K562 (cell line): Measurements from ENCODE around the gene GPR39. TPM values are rescaled to one million over a fixed set of nuclear protein-coding genes. Genes with fewer than 3 reads are reported as not detected.

ENCODE experiments used
- ATAC-seq: fragments of 200-7000 bp; cut with Tn5 transposase; 3 replicates; pipeline ENCODE4 v1.9.1; 2020; ENCODE audit warnings: moderate library complexity
- BruUV-seq: library from RNA; stranded (reverse); fragments of 400-500 nt; replicated peaks from 2 replicates; lab custom pipeline; 2021; lab: Mats Ljungman, UMichigan
- CTCF ChIA-PET: fragments of 300-600 bp; formaldehyde crosslinking; extraction: SDS; loops from one replicate; lab custom pipeline; 2021; ENCODE audit warnings: low intra/inter-chr PET ratio; lab: Yijun Ruan, JAX
- POLR2A ChIA-PET: fragments of 300-600, 350-650 bp; sonication (Branson Sonifier 250); formaldehyde crosslinking; extraction: SDS; loops from one replicate; lab custom pipeline; 2021; ENCODE audit warnings: antibody characterized with exemption, inconsistent platforms; lab: Yijun Ruan, JAX
- DNase-seq, 4 experiments: peaks; one replicate each; pipeline versions ENCODE4 v3.0.0 to v3.0.0-alpha.2; 2011 to 2018; ENCODE audit warnings: low spot score in 3 of 4, mixed read lengths in 3 of 4; ENCODE audit errors: extremely low read depth in 1 of 4
- FAIRE-seq: peaks from 2 replicates; lab custom pipeline; 2011; peaks lifted over from hg19 to GRCh38; lab: Jason Lieb, UNC
- H2AFZ ChIP-seq: 2 replicates; pipeline ENCODE4 v1.6.0; 2011; ENCODE audit warnings: low read depth, low read length, control low read depth, inconsistent platforms
- H3K27ac ChIP-seq: fragments of 200-600 bp; 3 replicates; pipeline ENCODE4 v1.8.0; 2011; ENCODE audit warnings: low read depth, mild to moderate bottlenecking, control low read depth, inconsistent platforms, low read length, moderate library complexity, mixed read lengths; ENCODE audit errors: extremely low read depth
- H3K27me3 ChIP-seq, 2 experiments: fragments of 300-600 bp in 1 of 2; 2 replicates in 1 of 2; 3 replicates in 1 of 2; pipeline versions ENCODE4 v1.6.0 to v1.8.0; 2011; ENCODE audit warnings: inconsistent platforms in 2 of 2, low read length in 2 of 2, mild to moderate bottlenecking in 1 of 2, mixed read lengths in 1 of 2, moderate library complexity in 1 of 2; ENCODE audit not compliant: control insufficient read depth in 2 of 2, insufficient read depth in 2 of 2
- H3K36me3 ChIP-seq: fragments of 300-600 bp; 3 replicates; pipeline ENCODE4 v1.8.0; 2011; ENCODE audit warnings: mild to moderate bottlenecking, low read length, inconsistent platforms; ENCODE audit not compliant: control insufficient read depth, insufficient read depth
- H3K4me1 ChIP-seq, 2 experiments: fragments of 200-600 bp in 1 of 2; replicated peaks in 1 of 2; 2 replicates in 1 of 2; 3 replicates in 1 of 2; pipeline versions ENCODE4 v1.5.1 to v1.8.0; 2011; ENCODE audit warnings: inconsistent platforms in 2 of 2, low read length in 2 of 2, mild to moderate bottlenecking in 1 of 2, mixed read lengths in 1 of 2, moderate library complexity in 1 of 2; ENCODE audit not compliant: control insufficient read depth in 2 of 2, insufficient read depth in 2 of 2
- H3K4me2 ChIP-seq: 2 replicates; pipeline ENCODE4 v1.6.1; 2011; ENCODE audit warnings: low read length, control low read depth, inconsistent platforms, mixed read lengths; ENCODE audit not compliant: insufficient read depth
- H3K4me3 ChIP-seq: fragments of 200-600 bp; sonication (generic), shearing (Covaris generic); 2 replicates; pipeline ENCODE4 v1.5.1; 2016; ENCODE audit warnings: control low read depth, inconsistent platforms
- H3K79me2 ChIP-seq: fragments of 200-600 bp; 3 replicates; pipeline ENCODE4 v1.8.0; 2011; ENCODE audit warnings: low read length, inconsistent platforms; ENCODE audit not compliant: control insufficient read depth, insufficient read depth
- H3K9ac ChIP-seq, 2 experiments: 2 replicates each; pipeline versions ENCODE4 v1.6.0 to v1.6.1; 2011; ENCODE audit warnings: low read depth in 2 of 2, low read length in 2 of 2, control low read depth in 1 of 2, inconsistent platforms in 1 of 2, mild to moderate bottlenecking in 1 of 2, mixed read lengths in 1 of 2; ENCODE audit not compliant: insufficient read depth in 1 of 2
- H3K9me1 ChIP-seq: one replicate; pipeline ENCODE4 v1.6.0; 2011; ENCODE audit warnings: inconsistent platforms, mild to moderate bottlenecking, low read length, moderate library complexity; ENCODE audit not compliant: control insufficient read depth, insufficient read depth
- H3K9me3 ChIP-seq: replicated peaks from 2 replicates; pipeline ENCODE4 v1.5.1; 2011; ENCODE audit warnings: low read depth, low read length, inconsistent platforms; ENCODE audit not compliant: control insufficient read depth, insufficient read depth
- H4K20me1 ChIP-seq: replicated peaks from 2 replicates; pipeline ENCODE4 v1.6.1; 2011; ENCODE audit warnings: low read length, inconsistent platforms, mixed read lengths; ENCODE audit not compliant: control insufficient read depth, insufficient read depth
- BRF2 ChIP-seq: IDR thresholded peaks from 3 replicates; pipeline ENCODE4 v1.6.1; 2011; ENCODE audit warnings: borderline replicate concordance, mild to moderate bottlenecking; ENCODE audit not compliant: insufficient read length, insufficient read depth
- CHD7 ChIP-seq: fragments of 200-600 bp; sonication (generic); IDR thresholded peaks from one replicate; pipeline ENCODE4 v1.6.1; 2012; ENCODE audit warnings: mild to moderate bottlenecking, low read depth, low read length, inconsistent platforms
- HDAC3 ChIP-seq: fragments of 450-650 bp; IDR thresholded peaks from 2 replicates; pipeline ENCODE4 v1.6.1; 2018; ENCODE audit warnings: borderline replicate concordance, mild to moderate bottlenecking, moderate library complexity; ENCODE audit not compliant: partially characterized antibody
- POU5F1 ChIP-seq: fragments of 150-350 bp; IDR thresholded peaks from 2 replicates; pipeline ENCODE4 v1.6.1; 2014; ENCODE audit warnings: borderline replicate concordance, low read length, low read depth, mild to moderate bottlenecking; ENCODE audit not compliant: partially characterized antibody
- SLC30A9 ChIP-seq: fragments of 250-450 bp; sonication (Bioruptor Pico); IDR thresholded peaks from 2 replicates; pipeline ENCODE4 v1.8.0; 2022; ENCODE audit warnings: mild to moderate bottlenecking, moderate library complexity
- ZC3H4 ChIP-seq: sonication (generic); formaldehyde crosslinking; IDR thresholded peaks from 2 replicates; pipeline ENCODE4 v1.9.0; 2021; ENCODE audit warnings: missing genetic modification reagents, borderline replicate concordance
- WGBS: fragments of 100-300 bp; shearing (Covaris generic); methylation state at CpG from one replicate; pipeline ENCODE4 v1.1.6; 2016; ENCODE audit warnings: low coverage, mixed read lengths; ENCODE audit not compliant: insufficient coverage; ENCODE audit errors: missing lambda C conversion rate; 5-methylcytosine and 5-hydroxymethylcytosine counted together
- in situ Hi-C: fragments of 300-500 bp; cut with MboI; formaldehyde crosslinking; loops from 4 replicates; pipeline ENCODE4 v1.15.0; 2018; ENCODE audit warnings: inconsistent platforms, mixed read lengths
- intact Hi-C: fragments of 100-400 bp; cut with micrococcal nuclease; formaldehyde crosslinking; loops from 2 replicates; pipeline ENCODE4 v1.14.2; 2022
- polyA plus RNA-seq, 8 experiments: library from polyadenylated mRNA; depleted of rRNA in 4 of 8; stranded (reverse) in 5 of 8; unstranded in 3 of 8; fragments of >200 nt; fragmentation: Nextera tagmentation in 2 of 8; fragmentation: Illumina TruSeq in 1 of 8; extraction: Ambion mirVana in 2 of 8; extraction: Trizol in 1 of 8; gene quantifications; 2 replicates each; pipeline versions ENCODE4 v1.2.1 to v1.2.3, GENCODE V29; 2011 to 2014; ENCODE audit warnings: inconsistent platforms in 1 of 8, missing spikeins in 1 of 8
- total RNA-seq, 7 experiments: library from RNA; depleted of rRNA in 6 of 7; stranded (reverse); fragments of >200 nt in 6 of 7; fragmentation: Illumina TruSeq in 2 of 7; extraction: Trizol in 2 of 7; gene quantifications; 2 replicates each; pipeline versions ENCODE4 v1.2.1 to v1.2.3, GENCODE V29; 2011 to 2021; ENCODE audit warnings: low replicate concordance in 1 of 7

The GPR39 gene
- total and polyA plus RNA-seq, 9 of the 15 experiments (the other 6 are each of a cell fraction or from before 2014, with no cell fraction given) = 0.04 TPM; not detected in 8

- Histone ChIP-seq H3K9me1 (no peaks in the 10 kb centered on the region), H3K4me3 (no peak overlapping the region), H3K4me2 (no peak overlapping the region), H3K4me1 (no peaks in the 10 kb centered on the region), H3K27me3 (no peaks in the 10 kb centered on the region), H3K36me3 (no peaks in the 10 kb centered on the region), H3K9ac (no peak overlapping the region), H2AFZ (no peak overlapping the region), H3K9me3 (no peaks in the 10 kb centered on the region), H4K20me1 (no peaks in the 10 kb centered on the region), H3K27ac (no peak overlapping the region), H3K79me2 (no peaks in the 10 kb centered on the region)
- in situ Hi-C loops = no loop called here
- FAIRE-seq = no peak
- TF ChIP-seq ZC3H4 (CRISPR knock-in tag) = no peak
- no peak for TF ChIP-seq SLC30A9 (CRISPR knock-in tag)
- no peak for TF ChIP-seq POU5F1
- no peak for TF ChIP-seq CHD7
- TF ChIP-seq HDAC3 = no peak
- TF ChIP-seq BRF2 = no peak
- intact Hi-C loops = no loop called here
- no TSS peak for BruUV-seq
- WGBS = 0% methylated on average over 5 of the region's 5 CpGs
- no peak for DNase-seq
- ChIA-PET CTCF (no interaction called here), POLR2A (no interaction called here)
- no peak for ATAC-seq
These were observed 261.1 kb downstream of the GPR39 start for GRCh38 chr2:132677661-132678060.
